Skeletal muscle tissue (tissue), 4 donors: ENCODE results near the gene LRCH1. TPM values are rescaled to one million over a fixed set of nuclear protein-coding genes. Genes with fewer than 3 reads are reported as not detected.
"Not testable (repeated sequence)": the region's sequence is repeated elsewhere in the genome, so short reads cannot be mapped to it uniquely, and the experiment has no call there.

ENCODE experiments used
- H3K27ac ChIP-seq: one replicate; pipeline ENCODE4 v1.7.0; 2013; ENCODE audit warnings: mild to moderate bottlenecking, low read depth, low read length, inconsistent platforms
- H3K27me3 ChIP-seq, 3 donors: one replicate each; pipeline ENCODE4 v1.7.0; 2013; ENCODE audit warnings: low read length in 3 of 3; ENCODE audit not compliant: control insufficient read depth in 3 of 3, insufficient read depth in 3 of 3
- H3K36me3 ChIP-seq, 3 donors: one replicate each; pipeline ENCODE4 v1.7.0; 2013; ENCODE audit warnings: low read length in 3 of 3; ENCODE audit not compliant: control insufficient read depth in 3 of 3, insufficient read depth in 3 of 3
- H3K4me1 ChIP-seq, 3 donors: one replicate each; pipeline ENCODE4 v1.7.0; 2013; ENCODE audit warnings: low read length in 3 of 3, mild to moderate bottlenecking in 3 of 3; ENCODE audit not compliant: control insufficient read depth in 3 of 3, insufficient read depth in 3 of 3
- H3K4me3 ChIP-seq, 3 donors: one replicate each; pipeline ENCODE4 v1.7.0; 2013; ENCODE audit warnings: low read length in 3 of 3
- H3K9ac ChIP-seq, 3 donors: one replicate each; pipeline ENCODE4 v1.7.0; 2013; ENCODE audit warnings: low read length in 3 of 3, mild to moderate bottlenecking in 3 of 3, moderate library complexity in 2 of 3, low read depth in 1 of 3
- H3K9me3 ChIP-seq, 3 donors: one replicate each; pipeline ENCODE4 v1.7.0; 2013; ENCODE audit warnings: low read length in 3 of 3; ENCODE audit not compliant: control insufficient read depth in 3 of 3
- total RNA-seq: library from RNA; depleted of rRNA; stranded (reverse); fragments of >200 nt; gene quantifications from one replicate; pipeline ENCODE4 v1.2.3, GENCODE V29; 2014
- donor health status: Osteomylitis.

Gene LRCH1
- total RNA-seq, 1 donor from 2014 or later = 17.7 TPM

GRCh38 chr13:46769925-46770324 is 217.0 kb downstream of the LRCH1 start:
- H3K9ac ChIP-seq, H3K4me1 ChIP-seq, H3K27me3 ChIP-seq, H3K27ac ChIP-seq, H3K9me3 ChIP-seq, H3K4me3 ChIP-seq: not testable (repeated sequence)
- H3K36me3 ChIP-seq = peaks cover 6 to 24% (median 20%) of the 10 kb centered on the region in 3 donors

GRCh38 chr13:46771693-46772092 is 218.7 kb downstream of the LRCH1 start:
- Histone ChIP-seq H3K4me3 (no peak overlapping the region), H3K9me3 (no peaks in the 10 kb centered on the region), H3K9ac (no peak overlapping the region), H3K36me3 (peaks cover 12 to 38% (median 32%) of the 10 kb centered on the region in 3 donors), H3K4me1 (no peaks in the 10 kb centered on the region), H3K27ac (no peak overlapping the region), H3K27me3 (no peaks in the 10 kb centered on the region)

- no peak overlapping the region for H3K4me3 ChIP-seq
- H3K9ac ChIP-seq = no peak overlapping the region
- H3K9me3 ChIP-seq = no peaks in the 10 kb centered on the region
- H3K4me1 ChIP-seq = no peaks in the 10 kb centered on the region
- H3K27me3 ChIP-seq = no peaks in the 10 kb centered on the region
- peaks cover 12 to 51% (median 32%) of the 10 kb centered on the region in 3 donors for H3K36me3 ChIP-seq
- H3K27ac ChIP-seq = no peak overlapping the region
Measured at GRCh38 chr13:46773541-46773940, 220.6 kb downstream of the LRCH1 start.

GRCh38 chr13:46775385-46776107 is 222.6 kb downstream of the LRCH1 start:
- Histone ChIP-seq H3K27ac (no peak overlapping the region), H3K9ac (no peak overlapping the region), H3K4me3 (no peak overlapping the region)

GRCh38 chr13:46778095-46778494 is 225.1 kb downstream of the LRCH1 start:
- H3K9me3 ChIP-seq = no peaks in the 10 kb centered on the region
- no peak overlapping the region for H3K27ac ChIP-seq
- H3K27me3 ChIP-seq = no peaks in the 10 kb centered on the region
- H3K9ac ChIP-seq = no peak overlapping the region
- peaks cover 11 to 59% (median 49%) of the 10 kb centered on the region in 3 donors for H3K36me3 ChIP-seq
- H3K4me3 ChIP-seq = no peak overlapping the region
- H3K4me1 ChIP-seq = no peaks in the 10 kb centered on the region

More at GRCh38 chr13:46775385-46776107, 222.6 kb downstream of the LRCH1 start:
- Histone ChIP-seq H3K27me3 (no peaks in the 10 kb centered on the region), H3K4me1 (no peaks in the 10 kb centered on the region), H3K9me3 (no peaks in the 10 kb centered on the region), H3K36me3 (peaks cover 12 to 63% (median 44%) of the 10 kb centered on the region in 3 donors)

- Histone ChIP-seq H3K36me3 (peaks cover 10 to 58% (median 53%) of the 10 kb centered on the region in 3 donors), H3K27ac (no peak overlapping the region), H3K4me1 (no peaks in the 10 kb centered on the region), H3K4me3 (no peak overlapping the region), H3K27me3 (no peaks in the 10 kb centered on the region), H3K9me3 (no peaks in the 10 kb centered on the region), H3K9ac (no peak overlapping the region)
Measured at GRCh38 chr13:46778890-46779289, 225.9 kb downstream of the LRCH1 start.

GRCh38 chr13:46782066-46782465 is 229.1 kb downstream of the LRCH1 start:
- peaks cover 13 to 63% (median 59%) of the 10 kb centered on the region in 3 donors for H3K36me3 ChIP-seq

GRCh38 chr13:46782691-46783090 is 229.7 kb downstream of the LRCH1 start:
- no peak overlapping the region for H3K4me3 ChIP-seq
- no peaks in the 10 kb centered on the region for H3K4me1 ChIP-seq
- H3K36me3 ChIP-seq = peaks cover 13 to 63% (median 56%) of the 10 kb centered on the region in 3 donors
- H3K27me3 ChIP-seq = no peaks in the 10 kb centered on the region
- H3K27ac ChIP-seq = no peak overlapping the region
- H3K9me3 ChIP-seq = no peaks in the 10 kb centered on the region
- H3K9ac ChIP-seq = no peak overlapping the region

More at GRCh38 chr13:46782066-46782465, 229.1 kb downstream of the LRCH1 start:
- H3K27ac ChIP-seq = no peak overlapping the region
- no peak overlapping the region for H3K4me3 ChIP-seq
- H3K4me1 ChIP-seq = no peaks in the 10 kb centered on the region
- no peaks in the 10 kb centered on the region for H3K9me3 ChIP-seq
- no peaks in the 10 kb centered on the region for H3K27me3 ChIP-seq
- no peak overlapping the region for H3K9ac ChIP-seq

- no peaks in the 10 kb centered on the region for H3K4me1 ChIP-seq
- no peaks in the 10 kb centered on the region for H3K9me3 ChIP-seq
- H3K9ac ChIP-seq = no peak overlapping the region
- H3K36me3 ChIP-seq = peaks cover 13 to 67% (median 50%) of the 10 kb centered on the region in 3 donors
- no peak overlapping the region for H3K4me3 ChIP-seq
- no peak overlapping the region for H3K27ac ChIP-seq
- no peaks in the 10 kb centered on the region for H3K27me3 ChIP-seq
Measured at GRCh38 chr13:46783504-46783903, 230.5 kb downstream of the LRCH1 start.

- Histone ChIP-seq H3K9me3 (no peaks in the 10 kb centered on the region), H3K36me3 (peaks cover 2 to 9% (median 8%) of the 10 kb centered on the region in 3 donors), H3K4me3 (no peak overlapping the region), H3K27me3 (no peaks in the 10 kb centered on the region), H3K9ac (no peak overlapping the region), H3K4me1 (peaks cover 3 to 17% (median 14%) of the 10 kb centered on the region in 3 donors), H3K27ac (no peak overlapping the region)
Measured at GRCh38 chr13:46795321-46795720, 242.4 kb downstream of the LRCH1 start.
